Erythroblast (primary cell): Measurements from ENCODE around the gene PGGT1B.

ENCODE experiments used
- DNase-seq, 2 experiments: peaks; one replicate each; lab custom pipeline; 2025; lab: John Stamatoyannopoulos, UW
- GATA1 ChIP-seq: IDR thresholded peaks from 2 replicates; pipeline ENCODE4 v1.6.1; 2011; ENCODE audit warnings: low read depth, mild to moderate bottlenecking, control low read depth, low read length, moderate library complexity
- POLR2A ChIP-seq: IDR thresholded peaks from 2 replicates; pipeline ENCODE4 v1.6.1; 2011; ENCODE audit warnings: mild to moderate bottlenecking, low read length

The PGGT1B gene

GRCh38 chr5:115184770-115185169 is 77.9 kb downstream of the PGGT1B start:
- peak in 1 of 2 experiments; percentile 3 for DNase-seq
- TF ChIP-seq POLR2A (no peak), GATA1 (no peak)

- no peak for DNase-seq
- TF ChIP-seq POLR2A (no peak), GATA1 (no peak)
These were observed 80.9 kb downstream of the PGGT1B start for GRCh38 chr5:115181757-115182156.

GRCh38 chr5:115180165-115180709 is 82.4 kb downstream of the PGGT1B start:
- DNase-seq = peak; percentile 48 to 49
- TF ChIP-seq POLR2A = no peak
- TF ChIP-seq GATA1 = no peak

GRCh38 chr5:115179394-115180164 is 83.1 kb downstream of the PGGT1B start:
- DNase-seq = no peak
- TF ChIP-seq GATA1 = no peak
- TF ChIP-seq POLR2A = no peak

GRCh38 chr5:115179030-115179393 is 83.7 kb downstream of the PGGT1B start:
- no peak for DNase-seq
- no peak for TF ChIP-seq GATA1
- no peak for TF ChIP-seq POLR2A

- DNase-seq = no peak
- TF ChIP-seq GATA1 (no peak), POLR2A (no peak)
These were observed 91.7 kb downstream of the PGGT1B start for GRCh38 chr5:115170929-115171510.

GRCh38 chr5:115170134-115170928 is 92.3 kb downstream of the PGGT1B start:
- DNase-seq = peak; percentile 29 to 47
- TF ChIP-seq GATA1 (no peak), POLR2A (no peak)

GRCh38 chr5:115169487-115170133 is 93.1 kb downstream of the PGGT1B start, which contains the start of gene TRIM36:
Gene TRIM36, minus strand, starts transcription at chr5:115169908. Its CDS starts 274 bp downstream, at chr5:115169634.
- TF ChIP-seq POLR2A = no peak
- no peak for TF ChIP-seq GATA1
- DNase-seq = peak; percentile 90 to 92

- TF ChIP-seq GATA1 (no peak), POLR2A (no peak)
These were observed 93.7 kb downstream of the PGGT1B start for GRCh38 chr5:115168829-115169486.

GRCh38 chr5:115166744-115167393 is 95.8 kb downstream of the PGGT1B start:
- DNase-seq = no peak
- TF ChIP-seq POLR2A = no peak
- TF ChIP-seq GATA1 = no peak

More at GRCh38 chr5:115168829-115169486, 93.7 kb downstream of the PGGT1B start:
- no peak for DNase-seq

- no peak for DNase-seq
These were observed 96.9 kb downstream of the PGGT1B start for GRCh38 chr5:115165790-115166189.

GRCh38 chr5:115160975-115161475 is 101.7 kb downstream of the PGGT1B start:
- TF ChIP-seq GATA1 = no peak
- no peak for TF ChIP-seq POLR2A

More at GRCh38 chr5:115165790-115166189, 96.9 kb downstream of the PGGT1B start:
- TF ChIP-seq POLR2A (no peak), GATA1 (no peak)

More at GRCh38 chr5:115160975-115161475, 101.7 kb downstream of the PGGT1B start:
- no peak for DNase-seq
